Large intestine (tissue), 3 donors: ENCODE measurements around the gene ANKRD37. TPM values are rescaled to one million over a fixed set of nuclear protein-coding genes. Genes with fewer than 3 reads are reported as not detected.
A peak's percentile ranks its signal among the peaks of the same experiment; 100 is the strongest.

Experiments
- DNase-seq, 2 donors: peaks; one replicate each; pipeline versions ENCODE4 v3.0.0 to v3.0.0-alpha.2; 2013
- H3K27ac ChIP-seq: one replicate; pipeline ENCODE4 v1.5.1; 2013; ENCODE audit warnings: low read length
- H3K27me3 ChIP-seq: 2 replicates; pipeline ENCODE4 v1.6.1; 2013; ENCODE audit warnings: low read length; ENCODE audit not compliant: control insufficient read depth, insufficient read depth
- H3K36me3 ChIP-seq: 2 replicates; pipeline ENCODE4 v1.6.1; 2013; ENCODE audit warnings: low read length; ENCODE audit not compliant: control insufficient read depth, insufficient read depth
- H3K4me1 ChIP-seq: one replicate; pipeline ENCODE4 v1.6.1; 2013; ENCODE audit warnings: low read length; ENCODE audit not compliant: control insufficient read depth, insufficient read depth
- H3K4me3 ChIP-seq: one replicate; pipeline ENCODE4 v1.5.1; 2013; ENCODE audit warnings: low read length
- H3K9me3 ChIP-seq: one replicate; pipeline ENCODE4 v1.6.1; 2013; ENCODE audit warnings: mild to moderate bottlenecking, low read depth, low read length, moderate library complexity; ENCODE audit not compliant: control insufficient read depth
- WGBS: methylation state at CpG from one replicate; pipeline ENCODE4 v1.1.5; 2013; ENCODE audit warnings: low lambda C conversion rate; ENCODE audit not compliant: insufficient coverage; 5-methylcytosine and 5-hydroxymethylcytosine counted together
- polyA plus RNA-seq: library from polyadenylated mRNA; unstranded; fragments of 120-200 nt; gene quantifications from one replicate; pipeline ENCODE4 v1.2.1, GENCODE V29; 2013

ANKRD37 gene
- polyA plus RNA-seq, 1 donor = 9.1 TPM

GRCh38 chr4:185394568-185395237, 1.9 kb upstream of the ANKRD37 start:
- Histone ChIP-seq H3K4me1 (peaks cover 6% of the 10 kb centered on the region), H3K36me3 (peaks cover 6% of the 10 kb centered on the region), H3K27me3 (no peaks in the 10 kb centered on the region), H3K27ac (no peak overlapping the region), H3K9me3 (no peaks in the 10 kb centered on the region), H3K4me3 (no peak overlapping the region)
- no peak for DNase-seq
- WGBS = 74% methylated on average over 6 of the region's 12 CpGs

DNA sequence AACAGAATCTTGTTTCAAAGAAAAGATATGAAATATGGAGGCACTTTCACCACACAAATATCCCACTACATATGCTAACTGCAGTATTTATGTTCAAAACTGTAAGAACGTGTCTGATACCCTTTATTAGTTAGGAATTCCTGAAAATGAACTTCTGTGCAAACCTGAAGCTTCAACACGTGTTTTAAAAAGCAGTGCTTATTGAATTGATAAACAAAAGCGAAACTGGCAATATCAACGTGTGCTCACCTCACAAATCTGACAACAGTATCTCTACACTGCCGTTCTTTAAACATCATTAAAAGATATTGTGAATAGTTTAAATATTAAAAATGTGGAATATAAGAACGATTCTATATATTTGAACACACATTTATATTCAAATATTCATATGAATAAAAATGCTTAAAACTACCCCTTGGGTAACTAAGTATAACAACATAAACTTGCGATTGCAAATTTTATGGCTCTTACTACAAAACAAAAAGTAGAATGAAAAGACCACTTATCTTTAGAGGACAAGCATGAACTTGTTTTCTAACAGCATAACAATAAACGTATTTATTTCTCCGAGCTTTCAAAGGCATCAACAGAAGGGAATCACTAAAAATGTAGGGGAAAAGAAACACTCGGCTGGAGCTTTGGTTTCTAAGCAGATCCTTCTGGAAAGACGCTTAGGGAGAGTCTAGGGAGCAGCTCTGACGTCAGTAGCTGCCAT, 1.2 kb upstream of the ANKRD37 start, which contains the start of gene LRP2BP:
Gene LRP2BP, minus strand, starts transcription at position 687 of the 718 bp plus-strand sequence. CDS start 17,738 bp downstream, outside the sequence.
- H3K27me3 ChIP-seq = no peaks in the 10 kb centered on the region
- peak within 1 kb of the TSS; percentile 89 for H3K4me3 ChIP-seq
- no peaks in the 10 kb centered on the region for H3K9me3 ChIP-seq
- WGBS = 30% methylated on average over 2 of the region's 12 CpGs
- peaks cover 9% of the 10 kb centered on the region for H3K36me3 ChIP-seq
- peak in 1 of 2 donors; percentile 37 for DNase-seq
- H3K4me1 ChIP-seq = peaks cover 6% of the 10 kb centered on the region
- peak within 1 kb of the TSS; percentile 100 for H3K27ac ChIP-seq

DNA sequence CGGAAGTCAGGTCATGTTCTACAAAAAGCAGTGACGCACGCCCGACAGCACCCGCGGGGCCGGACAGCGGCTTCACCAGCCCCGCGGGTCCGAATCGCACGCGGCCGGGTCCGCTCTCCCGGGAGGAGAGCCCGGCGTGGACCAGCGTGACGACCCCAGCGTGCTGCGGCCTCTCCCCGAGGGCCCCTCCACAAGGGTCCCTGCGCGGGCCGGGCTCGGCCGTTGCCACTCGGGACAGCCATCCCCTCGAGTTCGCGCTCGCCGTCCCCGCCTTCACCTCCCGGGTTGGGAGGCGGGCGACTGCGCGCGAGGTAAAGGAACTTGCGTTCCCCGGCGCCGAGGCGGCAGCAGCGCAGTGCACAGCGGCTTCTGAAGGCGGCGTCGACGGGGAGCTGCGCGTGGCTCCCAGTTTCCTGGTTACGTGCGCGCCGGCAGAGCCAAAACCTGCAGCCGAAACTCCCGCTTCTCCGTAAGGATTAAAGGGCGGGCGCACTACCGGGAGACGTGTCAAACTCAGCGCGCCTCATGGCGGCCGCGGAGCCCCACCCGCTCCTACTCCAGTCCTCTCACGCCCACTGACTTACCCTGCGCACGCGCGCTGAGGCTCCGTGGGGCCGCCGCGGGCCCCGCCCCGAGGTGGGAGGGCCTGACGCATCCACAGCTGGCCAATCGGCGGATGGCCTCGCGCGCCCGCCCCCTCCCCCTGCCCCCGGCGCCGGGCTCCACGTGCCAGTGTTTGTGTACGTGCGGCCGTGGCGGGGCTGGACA, 501 bp upstream of the ANKRD37 start:
- peaks cover 6% of the 10 kb centered on the region for H3K4me1 ChIP-seq
- H3K27ac ChIP-seq = peak overlapping the region; percentile 100
- no peaks in the 10 kb centered on the region for H3K27me3 ChIP-seq
- no CpG with 5 or more reads among the region's 98 CpGs for WGBS
- peak; percentile 99 for DNase-seq
- peak overlapping the region; percentile 89 for H3K4me3 ChIP-seq
- peaks cover 11% of the 10 kb centered on the region for H3K36me3 ChIP-seq
- H3K9me3 ChIP-seq = no peaks in the 10 kb centered on the region

- H3K36me3 ChIP-seq = peaks cover 24% of the 10 kb centered on the region
- no peaks in the 10 kb centered on the region for H3K9me3 ChIP-seq
- DNase-seq = no peak
- H3K4me1 ChIP-seq = peaks cover 6% of the 10 kb centered on the region
- 93% methylated on average over 2 of the region's 2 CpGs for WGBS
- H3K27me3 ChIP-seq = no peaks in the 10 kb centered on the region
- H3K4me3 ChIP-seq = no peak overlapping the region
- H3K27ac ChIP-seq = no peak overlapping the region
Observed at GRCh38 chr4:185398618-185399017, 2.0 kb downstream of the ANKRD37 start.

GRCh38 chr4:185399466-185399865, 2.8 kb downstream of the ANKRD37 start:
- Histone ChIP-seq H3K9me3 (no peaks in the 10 kb centered on the region), H3K4me1 (peaks cover 6% of the 10 kb centered on the region), H3K27me3 (no peaks in the 10 kb centered on the region), H3K27ac (no peak overlapping the region), H3K36me3 (peaks cover 26% of the 10 kb centered on the region), H3K4me3 (no peak overlapping the region)
- WGBS = 75% methylated on average over 4 of the region's 8 CpGs
- DNase-seq = no peak

DNA sequence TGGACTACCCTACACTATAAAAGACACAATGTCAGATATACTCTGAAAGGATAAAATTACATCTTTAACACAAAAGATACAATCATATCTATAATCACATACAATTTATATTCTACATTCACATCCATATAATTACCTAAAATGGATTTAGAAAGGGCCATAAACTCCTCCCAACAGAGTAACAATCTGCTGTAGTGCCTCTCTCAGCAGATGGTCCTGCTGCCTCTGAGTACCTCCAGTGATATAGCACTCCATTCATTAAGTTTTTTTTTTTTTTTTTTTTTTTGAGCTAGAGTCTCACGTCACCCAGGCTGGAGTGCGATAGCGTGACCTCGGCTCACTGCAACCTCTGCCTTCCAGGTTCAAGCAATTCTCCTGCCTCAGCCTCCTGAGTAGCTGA, 7.4 kb downstream of the ANKRD37 start:
- Histone ChIP-seq H3K9me3 (no peaks in the 10 kb centered on the region), H3K4me1 (no peaks in the 10 kb centered on the region), H3K27ac (no peak overlapping the region), H3K27me3 (no peaks in the 10 kb centered on the region), H3K36me3 (peaks cover 52% of the 10 kb centered on the region), H3K4me3 (no peak overlapping the region)
- whole genome bisulfite sequencing = no CpG with 5 or more reads among the region's 4 CpGs
- DNase-seq = no peak

DNA sequence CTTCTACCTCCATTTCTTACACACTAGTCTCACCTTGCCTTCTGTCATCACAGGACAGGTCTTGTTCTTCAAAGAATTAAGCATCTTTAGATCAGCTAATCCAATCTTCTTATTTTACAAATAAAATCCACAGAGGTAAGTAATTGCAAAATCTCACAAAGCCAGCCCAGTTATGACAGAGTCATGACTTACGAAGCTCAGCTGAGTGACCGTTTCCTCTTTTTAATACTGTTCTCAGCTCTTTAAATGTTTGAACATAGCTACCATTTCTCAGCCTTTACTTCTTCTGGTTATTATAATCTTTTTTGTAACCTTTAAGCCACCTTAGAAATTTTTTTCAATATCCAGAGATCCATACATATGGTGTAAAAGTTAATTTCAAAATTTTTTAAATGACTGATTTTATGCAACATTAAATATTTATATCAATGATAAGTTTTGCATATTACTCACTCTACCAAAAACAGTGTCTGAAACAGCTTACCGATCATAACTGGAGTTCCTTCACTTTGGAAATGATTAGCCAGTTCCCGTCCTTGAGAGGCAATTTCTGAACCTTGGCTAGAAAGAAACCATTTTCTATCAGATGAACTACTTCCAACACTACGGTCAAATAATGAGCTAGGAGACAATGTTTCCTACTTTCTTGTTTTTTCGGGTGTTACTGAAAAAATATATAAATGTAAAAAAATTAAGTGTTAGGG, 8.8 kb downstream of the ANKRD37 start:
- Histone ChIP-seq H3K9me3 (no peaks in the 10 kb centered on the region), H3K36me3 (peaks cover 49% of the 10 kb centered on the region), H3K4me3 (no peak overlapping the region), H3K4me1 (no peaks in the 10 kb centered on the region), H3K27me3 (no peaks in the 10 kb centered on the region), H3K27ac (no peak overlapping the region)
- 94% methylated on average over 3 of the region's 6 CpGs for WGBS
- DNase-seq = no peak

DNA sequence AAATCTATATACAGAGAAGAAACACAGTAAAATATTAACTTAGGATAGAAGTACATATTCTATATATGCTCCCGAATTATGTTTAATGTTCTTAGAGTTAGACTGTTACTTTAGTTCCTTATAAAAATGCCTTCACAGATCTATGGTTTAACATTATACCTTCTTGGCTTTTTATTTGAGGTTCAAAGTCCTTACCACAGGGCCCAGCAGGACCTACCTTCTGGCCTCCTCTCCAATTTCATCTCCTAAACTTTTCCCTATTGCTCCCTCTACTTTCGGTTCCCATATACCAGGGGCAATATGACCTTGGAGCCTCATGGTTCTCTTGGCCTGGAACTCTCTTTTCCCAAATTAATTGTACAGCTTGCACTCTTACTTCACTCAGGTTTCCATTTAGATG, 11.8 kb downstream of the ANKRD37 start:
- H3K27me3 ChIP-seq = no peaks in the 10 kb centered on the region
- no peak overlapping the region for H3K4me3 ChIP-seq
- WGBS = 100% methylated on average over 2 of the region's 2 CpGs
- H3K4me1 ChIP-seq = no peaks in the 10 kb centered on the region
- H3K27ac ChIP-seq = no peak overlapping the region
- no peaks in the 10 kb centered on the region for H3K9me3 ChIP-seq
- DNase-seq = no peak
- H3K36me3 ChIP-seq = peaks cover 48% of the 10 kb centered on the region

GRCh38 chr4:185411849-185412248, 15.2 kb downstream of the ANKRD37 start:
- DNase-seq = no peak
- Histone ChIP-seq H3K4me3 (no peak overlapping the region), H3K4me1 (no peaks in the 10 kb centered on the region), H3K27ac (no peak overlapping the region), H3K9me3 (no peaks in the 10 kb centered on the region), H3K36me3 (peaks cover 42% of the 10 kb centered on the region), H3K27me3 (no peaks in the 10 kb centered on the region)
- 89% methylated on average over 4 of the region's 5 CpGs for WGBS

DNA sequence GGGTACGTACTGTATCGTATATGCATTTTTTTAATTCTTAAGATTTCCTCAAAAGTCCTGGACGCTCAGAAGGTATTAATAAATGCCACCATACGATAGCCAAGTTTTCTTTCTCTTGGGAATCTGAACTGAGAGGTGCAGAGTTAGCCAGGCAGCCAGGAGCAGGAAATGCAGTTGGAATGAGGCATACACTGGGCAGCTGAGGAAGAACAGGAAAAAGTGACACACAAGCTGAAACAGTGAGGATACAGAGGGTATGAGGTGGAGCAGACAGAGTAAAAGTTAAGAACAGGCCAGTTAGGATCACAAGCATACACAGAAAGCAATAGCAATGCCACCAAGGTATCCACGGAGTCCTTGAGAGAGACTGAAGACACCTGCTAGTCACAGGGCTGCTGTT, 15.8 kb downstream of the ANKRD37 start:
- H3K27ac ChIP-seq = no peak overlapping the region
- WGBS = 92% methylated on average over 2 of the region's 5 CpGs
- H3K4me3 ChIP-seq = no peak overlapping the region
- peaks cover 48% of the 10 kb centered on the region for H3K36me3 ChIP-seq
- no peaks in the 10 kb centered on the region for H3K4me1 ChIP-seq
- DNase-seq = no peak
- no peaks in the 10 kb centered on the region for H3K9me3 ChIP-seq
- no peaks in the 10 kb centered on the region for H3K27me3 ChIP-seq
